Measurements from ENCODE around the gene VWA5A.

DNA sequence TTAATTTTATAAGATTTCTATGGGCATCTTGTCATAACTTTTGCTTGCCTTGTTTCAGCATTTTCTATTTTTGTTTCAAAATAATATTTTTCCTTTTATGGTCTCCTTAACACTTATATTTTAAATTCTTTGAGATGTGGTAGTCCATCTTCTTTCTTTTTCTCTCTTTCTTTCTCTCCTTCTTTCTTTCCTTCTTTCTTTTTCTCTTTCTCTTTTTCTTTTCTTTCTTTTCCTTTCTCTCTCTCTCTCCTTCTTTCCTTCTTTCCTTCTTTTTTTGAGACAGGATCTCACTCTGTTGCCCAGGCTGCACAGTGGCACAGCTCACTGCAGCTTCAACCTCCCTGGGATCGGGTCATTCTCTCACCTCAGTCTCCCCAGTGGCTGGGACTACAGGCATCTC, 38.0 kb upstream of the VWA5A start:
- TF ChIP-seq, protein P1, sequence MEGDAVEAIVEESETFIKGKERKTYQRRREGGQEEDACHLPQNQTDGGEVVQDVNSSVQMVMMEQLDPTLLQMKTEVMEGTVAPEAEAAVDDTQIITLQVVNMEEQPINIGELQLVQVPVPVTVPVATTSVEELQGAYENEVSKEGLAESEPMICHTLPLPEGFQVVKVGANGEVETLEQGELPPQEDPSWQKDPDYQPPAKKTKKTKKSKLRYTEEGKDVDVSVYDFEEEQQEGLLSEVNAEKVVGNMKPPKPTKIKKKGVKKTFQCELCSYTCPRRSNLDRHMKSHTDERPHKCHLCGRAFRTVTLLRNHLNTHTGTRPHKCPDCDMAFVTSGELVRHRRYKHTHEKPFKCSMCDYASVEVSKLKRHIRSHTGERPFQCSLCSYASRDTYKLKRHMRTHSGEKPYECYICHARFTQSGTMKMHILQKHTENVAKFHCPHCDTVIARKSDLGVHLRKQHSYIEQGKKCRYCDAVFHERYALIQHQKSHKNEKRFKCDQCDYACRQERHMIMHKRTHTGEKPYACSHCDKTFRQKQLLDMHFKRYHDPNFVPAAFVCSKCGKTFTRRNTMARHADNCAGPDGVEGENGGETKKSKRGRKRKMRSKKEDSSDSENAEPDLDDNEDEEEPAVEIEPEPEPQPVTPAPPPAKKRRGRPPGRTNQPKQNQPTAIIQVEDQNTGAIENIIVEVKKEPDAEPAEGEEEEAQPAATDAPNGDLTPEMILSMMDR (IDR thresholded peaks at IDR 0.05) = no peak
- TF ChIP-seq POLR2A (IDR thresholded peaks at IDR 0.05) = no peak
